ENCODE measurements around the gene DERL3. TPM values are rescaled to one million over a fixed set of nuclear protein-coding genes. Genes with fewer than 3 reads are reported as not detected.

DERL3 gene
- total RNA-seq, 1 donor from 2014 or later: 0.12 TPM

GRCh38 chr22:23824476-23825245 lies 14.1 kb downstream of the DERL3 start:
- no peak overlapping the region for H3K4me3 ChIP-seq (ENCODE audit: low read depth, low read length)
- DNase-seq (ENCODE audit: low read depth): no peak
- TF ChIP-seq CTCF (conservative IDR thresholded peaks at IDR 0.05; ENCODE audit: low read depth, low read length): no peak

- DNase-seq (ENCODE audit: low read depth): no peak
- no peak for TF ChIP-seq CTCF (conservative IDR thresholded peaks at IDR 0.05; ENCODE audit: low read depth, low read length)
- no peak overlapping the region for H3K4me3 ChIP-seq (ENCODE audit: low read depth, low read length)
Measured at GRCh38 chr22:23823331-23823791, 15.4 kb downstream of the DERL3 start.

GRCh38 chr22:23822101-23822671 lies 16.6 kb downstream of the DERL3 start:
- no peak overlapping the region for H3K4me3 ChIP-seq (ENCODE audit: low read depth, low read length)
- TF ChIP-seq CTCF (conservative IDR thresholded peaks at IDR 0.05; ENCODE audit: low read depth, low read length): no peak
- DNase-seq (ENCODE audit: low read depth): no peak

- no peak for TF ChIP-seq CTCF (conservative IDR thresholded peaks at IDR 0.05; ENCODE audit: low read depth, low read length)
- DNase-seq (ENCODE audit: low read depth): no peak
Measured at GRCh38 chr22:23820748-23821211, 18.0 kb downstream of the DERL3 start.

GRCh38 chr22:23818541-23818940 lies 20.3 kb downstream of the DERL3 start:
- no peak for DNase-seq (ENCODE audit: low read depth)
- no peak overlapping the region for H3K4me3 ChIP-seq (ENCODE audit: low read depth, low read length)
- TF ChIP-seq CTCF (conservative IDR thresholded peaks at IDR 0.05; ENCODE audit: low read depth, low read length): no peak

More at GRCh38 chr22:23820748-23821211, 18.0 kb downstream of the DERL3 start:
- H3K4me3 ChIP-seq (ENCODE audit: low read depth, low read length): no peak overlapping the region

- DNase-seq (ENCODE audit: low read depth): no peak
- no peak for TF ChIP-seq CTCF (conservative IDR thresholded peaks at IDR 0.05; ENCODE audit: low read depth, low read length)
- H3K4me3 ChIP-seq (ENCODE audit: low read depth, low read length): no peak overlapping the region
Measured at GRCh38 chr22:23817146-23817545, 21.7 kb downstream of the DERL3 start.

All from epithelial cell of proximal tubule (primary cell).